Panc1 (cell line): ENCODE measurements around the gene ERGIC2. TPM values are rescaled to one million over a fixed set of nuclear protein-coding genes. Genes with fewer than 3 reads are reported as not detected.

Experiments
- ATAC-seq: fragments of 200-7000 bp; cut with Tn5 transposase; 2 replicates; pipeline ENCODE4 v1.9.1; 2020; ENCODE audit warnings: mild to moderate bottlenecking, moderate library complexity
- BruUV-seq: library from RNA; stranded (reverse); fragments of 400-500 nt; replicated peaks from 2 replicates; lab custom pipeline; 2021; lab: Mats Ljungman, UMichigan
- CTCF ChIA-PET: fragments of 300-600 bp; sonication (Branson Sonifier 250); formaldehyde crosslinking; loops from one replicate; lab custom pipeline; 2022; ENCODE audit warnings: antibody characterized with exemption; lab: Charles Lee
- POLR2A ChIA-PET: fragments of 300-600 bp; sonication (Branson Sonifier 250); formaldehyde crosslinking; loops from one replicate; lab custom pipeline; 2022; ENCODE audit warnings: antibody characterized with exemption; lab: Charles Lee
- DNase-seq: peaks from one replicate; pipeline ENCODE4 v3.0.0-alpha.2; 2010; ENCODE audit warnings: low read depth, low spot score
- H3K27ac ChIP-seq: 2 replicates; pipeline ENCODE4 v1.5.1; 2011; ENCODE audit warnings: mild to moderate bottlenecking, low read length, inconsistent platforms
- H3K27me3 ChIP-seq: fragments of 200-500 bp; sonication (Bioruptor generic); 2 replicates; pipeline ENCODE4 v1.6.0; 2014; ENCODE audit warnings: low read length, inconsistent platforms; ENCODE audit not compliant: control insufficient read depth, insufficient read depth
- H3K36me3 ChIP-seq: fragments of 200-500 bp; sonication (Bioruptor generic); 2 replicates; pipeline ENCODE4 v1.5.1; 2014; ENCODE audit warnings: inconsistent platforms, mild to moderate bottlenecking, low read length, moderate library complexity; ENCODE audit not compliant: control insufficient read depth, insufficient read depth
- H3K4me1 ChIP-seq: 2 replicates; pipeline ENCODE4 v1.5.1; 2011; ENCODE audit warnings: inconsistent platforms, mild to moderate bottlenecking, low read length, moderate library complexity; ENCODE audit not compliant: control insufficient read depth, insufficient read depth
- H3K4me3 ChIP-seq, 2 experiments: 2 replicates each; pipeline ENCODE4 v1.5.1; 2011 to 2012; ENCODE audit warnings: low read depth in 2 of 2, low read length in 2 of 2, mild to moderate bottlenecking in 2 of 2, inconsistent platforms in 1 of 2, moderate library complexity in 1 of 2
- H3K9me3 ChIP-seq: fragments of 200-500 bp; sonication (Bioruptor generic); 2 replicates; pipeline ENCODE4 v1.5.1; 2014; ENCODE audit warnings: low read depth, mild to moderate bottlenecking, inconsistent platforms, low read length, moderate library complexity; ENCODE audit not compliant: control insufficient read depth, insufficient read depth
- POLR2AphosphoS5 ChIP-seq: IDR thresholded peaks from 2 replicates; pipeline ENCODE4 v1.6.1; 2012; ENCODE audit warnings: mild to moderate bottlenecking, low read depth, low read length, moderate library complexity
- REST ChIP-seq, 2 experiments: IDR thresholded peaks; 2 replicates each; pipeline ENCODE4 v1.6.1; 2011 to 2012; ENCODE audit warnings: low read depth in 2 of 2, control low read depth in 1 of 2, low read length in 1 of 2, mild to moderate bottlenecking in 1 of 2, moderate library complexity in 1 of 2; ENCODE audit not compliant: insufficient read depth in 1 of 2
- SIN3A ChIP-seq: IDR thresholded peaks from 2 replicates; pipeline ENCODE4 v1.6.1; 2012; ENCODE audit warnings: low read depth, mild to moderate bottlenecking, low read length, moderate library complexity, borderline replicate concordance; ENCODE audit not compliant: insufficient read depth
- TCF7L2 ChIP-seq: IDR thresholded peaks from 2 replicates; pipeline ENCODE4 v1.6.1; 2011; ENCODE audit warnings: mild to moderate bottlenecking, low read depth, low read length, inconsistent platforms
- in situ Hi-C: cut with HindIII; loops from 2 replicates; pipeline ENCODE4 v1.10.0; 2016; ENCODE audit warnings: low sequenced_read_pairs, low pct_unique_long_range_greater_than_20kb
- intact Hi-C: fragments of 100-400 bp; cut with micrococcal nuclease; formaldehyde crosslinking; loops from one replicate; pipeline ENCODE4 v1.10.0; 2022; ENCODE audit not compliant: unreplicated experiment
- total RNA-seq: library from RNA; stranded (reverse); gene quantifications from one replicate; pipeline ENCODE4 v1.2.1, GENCODE V29; 2021; ENCODE audit not compliant: unreplicated experiment
- TF ChIP-seq, protein P1 (sequence below): fragments of 450-650 bp; IDR thresholded peaks from 2 replicates; pipeline ENCODE4 v1.5.1; 2017; ENCODE audit warnings: mild to moderate bottlenecking

Gene ERGIC2
- total RNA-seq, 1 experiment from 2014 or later, result 90.2 TPM

DNA sequence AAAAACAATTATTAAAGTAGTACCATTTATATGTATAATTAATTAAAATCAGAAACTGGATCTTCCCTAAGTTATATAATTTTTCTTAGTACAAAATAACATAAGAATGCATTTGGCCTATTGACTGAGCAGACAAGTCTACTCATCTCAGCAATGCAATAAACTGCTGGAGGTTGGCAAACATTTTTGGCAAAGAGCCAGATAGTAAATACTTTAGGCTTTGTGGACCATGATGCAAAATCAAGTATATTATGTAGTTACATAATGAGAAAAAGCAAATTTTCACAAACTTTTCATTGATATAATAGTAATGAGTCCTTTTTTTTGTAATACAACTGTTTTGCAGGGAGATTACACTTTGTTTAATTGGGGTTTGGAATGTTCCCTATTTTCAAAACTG is 30.9 kb downstream of the ERGIC2 start:
- no peaks in the 10 kb centered on the region for H3K9me3 ChIP-seq
- CTCF ChIA-PET, result no interaction called here
- in situ Hi-C loops, result no loop called here
- no TSS peak for BruUV-seq
- no peak for ATAC-seq
- POLR2A ChIA-PET, result no interaction called here
- no peak overlapping the region for H3K4me3 ChIP-seq
- no peaks in the 10 kb centered on the region for H3K27me3 ChIP-seq
- H3K27ac ChIP-seq, result no peak overlapping the region
- intact Hi-C loops, result no loop called here
- peaks cover 7% of the 10 kb centered on the region; the same call in 1 of the 2 replicates for H3K4me1 ChIP-seq
- TF ChIP-seq REST (IDR thresholded peaks at IDR 0.05; ENCODE audit: insufficient read depth in 1 of 2, low read depth in 2 of 2, low read length in 1 of 2), result no peak
- TF ChIP-seq SIN3A, result no peak
- TF ChIP-seq, protein P1, sequence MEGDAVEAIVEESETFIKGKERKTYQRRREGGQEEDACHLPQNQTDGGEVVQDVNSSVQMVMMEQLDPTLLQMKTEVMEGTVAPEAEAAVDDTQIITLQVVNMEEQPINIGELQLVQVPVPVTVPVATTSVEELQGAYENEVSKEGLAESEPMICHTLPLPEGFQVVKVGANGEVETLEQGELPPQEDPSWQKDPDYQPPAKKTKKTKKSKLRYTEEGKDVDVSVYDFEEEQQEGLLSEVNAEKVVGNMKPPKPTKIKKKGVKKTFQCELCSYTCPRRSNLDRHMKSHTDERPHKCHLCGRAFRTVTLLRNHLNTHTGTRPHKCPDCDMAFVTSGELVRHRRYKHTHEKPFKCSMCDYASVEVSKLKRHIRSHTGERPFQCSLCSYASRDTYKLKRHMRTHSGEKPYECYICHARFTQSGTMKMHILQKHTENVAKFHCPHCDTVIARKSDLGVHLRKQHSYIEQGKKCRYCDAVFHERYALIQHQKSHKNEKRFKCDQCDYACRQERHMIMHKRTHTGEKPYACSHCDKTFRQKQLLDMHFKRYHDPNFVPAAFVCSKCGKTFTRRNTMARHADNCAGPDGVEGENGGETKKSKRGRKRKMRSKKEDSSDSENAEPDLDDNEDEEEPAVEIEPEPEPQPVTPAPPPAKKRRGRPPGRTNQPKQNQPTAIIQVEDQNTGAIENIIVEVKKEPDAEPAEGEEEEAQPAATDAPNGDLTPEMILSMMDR, result no peak
- no peak for TF ChIP-seq POLR2AphosphoS5
- TF ChIP-seq TCF7L2, result no peak
- DNase-seq, result no peak
- H3K36me3 ChIP-seq, result 0 out of 2 replicates have a peak, but pooled peaks cover 11% of the 10 kb centered on the region

GRCh38 chr12:29346769-29347421 is 34.1 kb downstream of the ERGIC2 start:
- CTCF ChIA-PET, result no interaction called here
- TF ChIP-seq TCF7L2 (no peak), REST (IDR thresholded peaks at IDR 0.05; ENCODE audit: insufficient read depth in 1 of 2, low read depth in 2 of 2, low read length in 1 of 2) (no peak), SIN3A (no peak), POLR2AphosphoS5 (no peak)
- TF ChIP-seq, protein P1, result no peak
- Histone ChIP-seq H3K4me3 (no peak overlapping the region), H3K4me1 (peaks cover 7% of the 10 kb centered on the region; the same call in 1 of the 2 replicates), H3K27ac (no peak overlapping the region), H3K36me3 (peaks cover 19% of the 10 kb centered on the region; the same call in 1 of the 2 replicates), H3K27me3 (no peaks in the 10 kb centered on the region), H3K9me3 (no peaks in the 10 kb centered on the region)
- intact Hi-C loops, result no loop called here
- no TSS peak for BruUV-seq
- POLR2A ChIA-PET, result no interaction called here
- ATAC-seq (no peak), DNase-seq (no peak)
- in situ Hi-C loops, result no loop called here
